A673 (cell line): Measurements from ENCODE around the gene CYP46A1.

Experiments used
- EZH2 ChIP-seq: fragments of 200-600 bp; sonication (generic); IDR thresholded peaks from 2 replicates; pipeline ENCODE4 v1.6.1; 2017; ENCODE audit warnings: borderline replicate concordance, low read depth, mild to moderate bottlenecking, mixed read lengths, antibody characterized with exemption, low read length; ENCODE audit not compliant: poor library complexity, severe bottlenecking
- TF ChIP-seq, protein P1 (sequence below): fragments of 300-800, 200-600 bp; sonication (generic); conservative IDR thresholded peaks from 2 replicates; pipeline ENCODE4 v1.5.1; 2017; ENCODE audit warnings: low read depth, mild to moderate bottlenecking, antibody characterized with exemption, low read length, moderate library complexity, mixed read lengths

DNA sequence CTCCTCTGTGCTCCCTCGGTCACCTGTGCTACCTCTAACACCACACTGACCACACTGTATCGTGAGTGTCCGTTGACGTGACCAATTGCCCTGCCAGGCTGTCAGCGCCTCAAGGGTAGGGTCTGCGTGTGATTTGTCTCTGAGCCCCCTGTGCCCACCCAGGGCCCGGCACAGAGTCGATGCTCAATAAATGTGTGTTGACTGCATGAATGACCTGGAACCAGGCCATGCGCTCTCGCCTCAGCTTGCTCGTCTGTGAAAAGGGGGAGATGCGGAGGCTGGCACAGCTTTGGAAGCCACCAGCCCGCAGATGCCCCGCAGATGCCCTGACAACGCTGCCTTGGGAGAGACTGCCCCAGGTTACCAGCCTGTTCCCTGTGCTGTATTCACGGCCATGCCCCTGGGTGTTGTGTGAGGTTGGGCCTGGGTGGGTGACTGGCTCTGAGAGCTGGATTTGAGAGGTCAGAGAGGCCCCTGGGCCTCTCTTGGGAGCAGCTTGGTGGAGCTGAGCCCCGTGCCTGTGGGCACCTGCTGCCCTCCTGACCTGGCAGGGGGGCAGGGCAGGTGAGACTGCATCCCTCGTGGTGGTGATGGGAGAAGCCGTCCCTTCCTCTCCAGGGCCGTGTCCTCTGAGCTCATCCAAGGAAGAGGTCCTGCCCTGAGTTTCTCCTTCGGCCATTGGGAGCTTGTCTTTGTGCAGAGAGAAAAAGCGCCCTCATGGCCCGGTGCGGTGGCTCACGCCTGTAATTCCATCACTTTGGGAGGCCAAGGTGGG lies 43.2 kb downstream of the CYP46A1 start:
- TF ChIP-seq, protein P1, sequence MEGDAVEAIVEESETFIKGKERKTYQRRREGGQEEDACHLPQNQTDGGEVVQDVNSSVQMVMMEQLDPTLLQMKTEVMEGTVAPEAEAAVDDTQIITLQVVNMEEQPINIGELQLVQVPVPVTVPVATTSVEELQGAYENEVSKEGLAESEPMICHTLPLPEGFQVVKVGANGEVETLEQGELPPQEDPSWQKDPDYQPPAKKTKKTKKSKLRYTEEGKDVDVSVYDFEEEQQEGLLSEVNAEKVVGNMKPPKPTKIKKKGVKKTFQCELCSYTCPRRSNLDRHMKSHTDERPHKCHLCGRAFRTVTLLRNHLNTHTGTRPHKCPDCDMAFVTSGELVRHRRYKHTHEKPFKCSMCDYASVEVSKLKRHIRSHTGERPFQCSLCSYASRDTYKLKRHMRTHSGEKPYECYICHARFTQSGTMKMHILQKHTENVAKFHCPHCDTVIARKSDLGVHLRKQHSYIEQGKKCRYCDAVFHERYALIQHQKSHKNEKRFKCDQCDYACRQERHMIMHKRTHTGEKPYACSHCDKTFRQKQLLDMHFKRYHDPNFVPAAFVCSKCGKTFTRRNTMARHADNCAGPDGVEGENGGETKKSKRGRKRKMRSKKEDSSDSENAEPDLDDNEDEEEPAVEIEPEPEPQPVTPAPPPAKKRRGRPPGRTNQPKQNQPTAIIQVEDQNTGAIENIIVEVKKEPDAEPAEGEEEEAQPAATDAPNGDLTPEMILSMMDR: no peak
- no peak for TF ChIP-seq EZH2
